Activated naive CD4-positive, alpha-beta T cell treated with anti-CD3 and anti-CD28 coated beads, Interleukin-2, amount 10 ng/mL, durations not matched to agents 7 days and 5 days (primary cell): ENCODE data around the gene GSC.

ENCODE experiments used
- CTCF ChIA-PET: fragments of 350-600 bp; sonication (Branson Sonifier 250); formaldehyde crosslinking; loops from one replicate; lab custom pipeline; 2021; ENCODE audit warnings: antibody characterized with exemption; lab: Charles Lee
- DNase-seq: peaks from one replicate; pipeline ENCODE4 v3.0.0-alpha.2; 2020
- H3K27ac Mint-ChIP-seq: one replicate; pipeline ENCODE4 v1.8.0; 2021; ENCODE audit warnings: mild to moderate bottlenecking, moderate library complexity, mixed read lengths
- H3K27me3 Mint-ChIP-seq: one replicate; pipeline ENCODE4 v1.8.0; 2021; ENCODE audit warnings: mild to moderate bottlenecking, mixed read lengths
- H3K36me3 Mint-ChIP-seq: one replicate; pipeline ENCODE4 v1.8.0; 2021; ENCODE audit warnings: mixed read lengths
- H3K4me1 Mint-ChIP-seq: one replicate; pipeline ENCODE4 v1.8.0; 2021; ENCODE audit warnings: mixed read lengths
- H3K4me3 Mint-ChIP-seq: one replicate; pipeline ENCODE4 v1.8.0; 2021; ENCODE audit warnings: mild to moderate bottlenecking, moderate library complexity, mixed read lengths
- H3K9me3 Mint-ChIP-seq: one replicate; pipeline ENCODE4 v1.8.0; 2021; ENCODE audit warnings: mixed read lengths

The GSC gene

GRCh38 chr14:94775871-94776210, 5.9 kb upstream of the GSC start:
- peak overlapping the region; percentile 0 for H3K4me3 Mint-ChIP-seq
- peaks cover 91% of the 10 kb centered on the region for H3K27me3 Mint-ChIP-seq
- H3K27ac Mint-ChIP-seq: no peak overlapping the region
- H3K9me3 Mint-ChIP-seq: no peaks in the 10 kb centered on the region
- peaks cover 16% of the 10 kb centered on the region for H3K36me3 Mint-ChIP-seq
- CTCF ChIA-PET: interaction anchor here (1.3 kb wide), 1 partner anchor 9 kb away, joined by 4 read pairs; no protein-coding TSS in a partner anchor
- DNase-seq: no peak
- H3K4me1 Mint-ChIP-seq: peaks cover 2% of the 10 kb centered on the region

- peaks cover 93% of the 10 kb centered on the region for H3K27me3 Mint-ChIP-seq
- H3K4me1 Mint-ChIP-seq: peaks cover 7% of the 10 kb centered on the region
- H3K27ac Mint-ChIP-seq: no peak overlapping the region
- H3K4me3 Mint-ChIP-seq: peak overlapping the region; percentile 0
- CTCF ChIA-PET: interaction anchor here (1.3 kb wide), 1 partner anchor 9 kb away, joined by 4 read pairs; no protein-coding TSS in a partner anchor
- H3K9me3 Mint-ChIP-seq: no peaks in the 10 kb centered on the region
- no peak for DNase-seq
- H3K36me3 Mint-ChIP-seq: peaks cover 16% of the 10 kb centered on the region
These were observed 5.4 kb upstream of the GSC start for GRCh38 chr14:94775091-94775870.

- H3K4me3 Mint-ChIP-seq: no peak overlapping the region
- DNase-seq: no peak
- CTCF ChIA-PET: no interaction called here
- no peaks in the 10 kb centered on the region for H3K9me3 Mint-ChIP-seq
- H3K27me3 Mint-ChIP-seq: peaks cover 97% of the 10 kb centered on the region
- peaks cover 16% of the 10 kb centered on the region for H3K36me3 Mint-ChIP-seq
- H3K27ac Mint-ChIP-seq: peak overlapping the region; percentile 47
- H3K4me1 Mint-ChIP-seq: peaks cover 10% of the 10 kb centered on the region
These were observed 4.6 kb upstream of the GSC start for GRCh38 chr14:94774344-94775090.

GRCh38 chr14:94773655-94774343, 3.9 kb upstream of the GSC start:
- Mint-ChIP-seq H3K27ac (peak overlapping the region; percentile 65), H3K9me3 (no peaks in the 10 kb centered on the region), H3K27me3 (peaks cover 97% of the 10 kb centered on the region), H3K4me1 (peaks cover 16% of the 10 kb centered on the region), H3K36me3 (peaks cover 19% of the 10 kb centered on the region), H3K4me3 (peak overlapping the region; percentile 10)
- CTCF ChIA-PET: no interaction called here
- DNase-seq: no peak

GRCh38 chr14:94773061-94773648, 3.2 kb upstream of the GSC start:
- Mint-ChIP-seq H3K27me3 (peaks cover 98% of the 10 kb centered on the region), H3K27ac (peak overlapping the region; percentile 65), H3K4me3 (peak overlapping the region; percentile 10), H3K9me3 (no peaks in the 10 kb centered on the region), H3K4me1 (peaks cover 20% of the 10 kb centered on the region), H3K36me3 (peaks cover 19% of the 10 kb centered on the region)
- no peak for DNase-seq
- CTCF ChIA-PET: no interaction called here

- peak overlapping the region; percentile 37 for H3K4me3 Mint-ChIP-seq
- peaks cover 22% of the 10 kb centered on the region for H3K36me3 Mint-ChIP-seq
- no peak for DNase-seq
- peak overlapping the region; percentile 75 for H3K27ac Mint-ChIP-seq
- H3K27me3 Mint-ChIP-seq: peaks cover 100% of the 10 kb centered on the region
- H3K4me1 Mint-ChIP-seq: peaks cover 23% of the 10 kb centered on the region
- CTCF ChIA-PET: no interaction called here
- no peaks in the 10 kb centered on the region for H3K9me3 Mint-ChIP-seq
These were observed 2.6 kb upstream of the GSC start for GRCh38 chr14:94772548-94772947.

- Mint-ChIP-seq H3K4me1 (peaks cover 23% of the 10 kb centered on the region), H3K36me3 (peaks cover 22% of the 10 kb centered on the region), H3K27ac (peak overlapping the region; percentile 70), H3K9me3 (no peaks in the 10 kb centered on the region), H3K4me3 (peak overlapping the region; percentile 35), H3K27me3 (peaks cover 100% of the 10 kb centered on the region)
- CTCF ChIA-PET: no interaction called here
- no peak for DNase-seq
These were observed 2.1 kb upstream of the GSC start for GRCh38 chr14:94771906-94772490.

- Mint-ChIP-seq H3K9me3 (no peaks in the 10 kb centered on the region), H3K4me1 (peaks cover 23% of the 10 kb centered on the region), H3K27ac (peak overlapping the region; percentile 42), H3K27me3 (peaks cover 98% of the 10 kb centered on the region), H3K36me3 (peaks cover 22% of the 10 kb centered on the region), H3K4me3 (peak overlapping the region; percentile 35)
- CTCF ChIA-PET: no interaction called here
- DNase-seq: no peak
These were observed 1.4 kb upstream of the GSC start for GRCh38 chr14:94771158-94771905.

- Mint-ChIP-seq H3K9me3 (no peaks in the 10 kb centered on the region), H3K4me1 (peaks cover 23% of the 10 kb centered on the region), H3K36me3 (peaks cover 22% of the 10 kb centered on the region), H3K4me3 (peak overlapping the region; percentile 43), H3K27me3 (peaks cover 98% of the 10 kb centered on the region), H3K27ac (peak overlapping the region; percentile 5)
- DNase-seq: no peak
- CTCF ChIA-PET: no interaction called here
These were observed 873 bp upstream of the GSC start for GRCh38 chr14:94770815-94771157.

GRCh38 chr14:94770251-94770749, 387 bp upstream of the GSC start:
- DNase-seq: no peak
- no peaks in the 10 kb centered on the region for H3K9me3 Mint-ChIP-seq

GRCh38 chr14:94768521-94769390, 1.2 kb downstream of the GSC start:
- H3K4me1 Mint-ChIP-seq: peaks cover 23% of the 10 kb centered on the region
- CTCF ChIA-PET: no interaction called here
- H3K27me3 Mint-ChIP-seq: peaks cover 98% of the 10 kb centered on the region
- H3K4me3 Mint-ChIP-seq: peak overlapping the region; percentile 70
- peak; percentile 64 for DNase-seq
- H3K36me3 Mint-ChIP-seq: peaks cover 18% of the 10 kb centered on the region
- peak overlapping the region; percentile 83 for H3K27ac Mint-ChIP-seq
- H3K9me3 Mint-ChIP-seq: no peaks in the 10 kb centered on the region

More at GRCh38 chr14:94770251-94770749, 387 bp upstream of the GSC start:
- CTCF ChIA-PET: no interaction called here
- Mint-ChIP-seq H3K36me3 (peaks cover 18% of the 10 kb centered on the region), H3K27ac (peak overlapping the region; percentile 62), H3K4me1 (peaks cover 23% of the 10 kb centered on the region), H3K4me3 (peak overlapping the region; percentile 43), H3K27me3 (peaks cover 98% of the 10 kb centered on the region)

- Mint-ChIP-seq H3K4me1 (peaks cover 23% of the 10 kb centered on the region), H3K36me3 (peaks cover 12% of the 10 kb centered on the region), H3K9me3 (no peaks in the 10 kb centered on the region), H3K27me3 (peaks cover 96% of the 10 kb centered on the region), H3K4me3 (peak overlapping the region; percentile 70), H3K27ac (no peak overlapping the region)
- CTCF ChIA-PET: no interaction called here
- DNase-seq: no peak
These were observed 1.8 kb downstream of the GSC start for GRCh38 chr14:94768141-94768520.
